GM19468 (cell line): ENCODE data around the gene TRIM34.
"Not testable (repeated sequence)": the region's sequence is repeated elsewhere in the genome, so short reads cannot be mapped to it uniquely, and the experiment has no call there.

Source experiments
- ATAC-seq: cut with Tn5 transposase; IDR thresholded peaks from one replicate; pipeline ENCODE4 v1.9.1; 2021; ENCODE audit warnings: mild to moderate bottlenecking, moderate library complexity, moderate number of reproducible peaks; ENCODE audit not compliant: unreplicated experiment; ENCODE audit errors: extremely low read depth

TRIM34 gene

GRCh38 chr11:5618807-5619206 is 6.0 kb upstream of the TRIM34 start:
- ATAC-seq, result no peak

DNA sequence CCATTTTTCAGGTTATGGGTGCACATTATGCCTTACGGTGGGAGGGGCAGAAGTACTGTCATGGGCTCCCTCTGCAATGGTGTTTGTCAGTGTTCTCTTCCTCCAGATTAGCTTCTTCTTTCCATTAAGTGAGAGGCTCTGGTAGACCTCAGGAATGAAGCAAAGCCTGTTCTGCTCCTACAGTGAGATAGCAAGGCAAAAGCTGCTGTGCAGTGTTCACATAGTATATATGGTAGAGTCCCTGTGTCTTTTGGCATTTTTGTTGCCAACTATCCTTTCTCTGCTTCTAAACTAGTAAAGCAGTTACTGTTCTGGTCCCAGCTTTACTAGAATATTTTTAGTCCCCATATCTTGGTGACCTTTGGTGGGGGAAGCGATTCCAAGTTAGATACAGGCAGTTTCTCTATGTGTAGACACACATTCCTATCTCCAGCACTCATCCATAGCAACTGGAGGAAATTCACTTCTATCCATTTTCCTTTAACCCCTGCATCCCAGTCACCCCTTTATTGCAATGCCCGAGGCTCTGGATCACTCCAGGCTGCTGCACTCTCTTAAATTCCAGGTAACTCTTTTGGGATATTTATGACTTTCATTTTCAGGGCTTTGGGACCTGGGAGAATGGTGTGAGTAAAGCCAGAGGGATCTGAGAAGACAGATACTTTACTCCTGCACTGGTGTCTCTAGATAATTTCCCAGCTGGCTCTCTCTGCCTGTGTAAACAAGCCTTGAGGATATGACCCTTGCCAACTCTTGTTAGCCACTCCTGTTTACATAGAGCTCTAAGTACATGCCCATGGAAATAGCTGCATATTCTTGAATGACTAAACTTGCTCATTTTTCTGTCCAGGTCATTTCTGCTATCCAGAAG is 3.9 kb upstream of the TRIM34 start:
- ATAC-seq, result no peak

- ATAC-seq, result no peak
Observed at GRCh38 chr11:5621580-5621979, 3.2 kb upstream of the TRIM34 start.

GRCh38 chr11:5622802-5623201 is 2.0 kb upstream of the TRIM34 start:
- no peak for ATAC-seq

GRCh38 chr11:5625281-5625680 is 480 bp downstream of the TRIM34 start:
- no peak for ATAC-seq

GRCh38 chr11:5626196-5626595 is 1.4 kb downstream of the TRIM34 start:
- ATAC-seq, result no peak

- ATAC-seq, result no peak
Observed at GRCh38 chr11:5631417-5631816, 6.6 kb downstream of the TRIM34 start.

- ATAC-seq, result peak; percentile 94
Observed at GRCh38 chr11:5631969-5632635, 7.3 kb downstream of the TRIM34 start.

DNA sequence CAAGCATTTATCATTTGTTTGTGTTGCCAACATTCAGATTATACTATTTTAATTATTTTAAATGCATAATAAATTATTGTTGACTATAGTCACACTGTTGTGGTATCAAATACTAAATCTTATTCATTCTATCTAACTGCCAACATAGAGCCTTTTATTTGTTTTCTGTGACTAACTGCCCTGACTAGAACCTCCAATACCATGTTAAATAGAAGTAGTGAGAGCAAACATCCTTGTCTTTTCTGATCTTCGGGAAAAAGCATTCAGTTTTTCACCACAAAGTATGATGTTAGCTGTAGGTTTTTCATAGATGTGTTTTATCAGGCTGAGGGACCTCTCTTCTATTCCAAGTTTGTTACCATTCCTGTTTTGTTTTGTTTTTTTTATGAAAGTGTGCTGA is 15.2 kb downstream of the TRIM34 start:
- ATAC-seq, result no peak

GRCh38 chr11:5643585-5643984 is 18.8 kb downstream of the TRIM34 start:
- ATAC-seq, result no peak

- no peak for ATAC-seq
Observed at GRCh38 chr11:5646139-5646538, 21.3 kb downstream of the TRIM34 start.

DNA sequence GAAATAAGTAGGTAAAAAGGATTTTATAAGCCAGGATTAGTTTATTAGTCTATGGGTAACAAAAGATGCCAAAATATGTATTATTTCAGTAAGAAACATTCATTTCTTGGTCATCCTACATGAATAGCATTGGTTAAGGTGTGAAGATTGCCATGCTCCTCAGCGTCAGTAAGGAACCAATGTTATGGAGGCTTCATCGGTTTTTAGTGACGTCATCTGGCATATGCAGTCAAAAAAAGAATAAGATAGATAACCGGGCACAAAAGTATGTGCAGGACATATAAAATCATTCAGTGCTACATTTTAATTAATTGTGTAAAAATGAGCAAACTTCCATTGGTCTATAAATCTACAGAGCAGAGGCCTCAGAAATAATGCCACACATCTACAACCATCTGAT is 30.7 kb downstream of the TRIM34 start:
- no peak for ATAC-seq

GRCh38 chr11:5656956-5657355 is 32.2 kb downstream of the TRIM34 start:
- not testable (repeated sequence) for ATAC-seq

- ATAC-seq, result no peak
Observed at GRCh38 chr11:5658318-5658717, 33.5 kb downstream of the TRIM34 start.

DNA sequence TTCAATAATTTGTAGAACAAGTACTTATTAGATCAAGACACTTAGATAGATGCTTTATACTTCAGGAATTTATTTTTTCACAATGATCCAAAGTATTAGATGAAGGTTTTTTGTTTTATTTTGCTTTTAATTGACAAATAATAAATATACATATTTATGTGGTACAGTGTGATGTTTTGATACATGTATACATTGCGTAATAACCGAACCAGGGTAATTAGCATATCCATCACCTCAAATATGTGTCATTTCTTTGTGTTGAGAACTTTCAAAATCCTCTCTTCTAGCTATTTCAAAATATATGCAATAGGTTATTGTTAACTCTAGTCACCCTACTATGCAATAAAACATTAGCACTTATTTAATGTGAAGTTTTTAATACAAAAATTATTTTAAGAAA is 38.7 kb downstream of the TRIM34 start:
- ATAC-seq, result no peak

- ATAC-seq, result no peak
Observed at GRCh38 chr11:5665051-5665570, 40.3 kb downstream of the TRIM34 start.

DNA sequence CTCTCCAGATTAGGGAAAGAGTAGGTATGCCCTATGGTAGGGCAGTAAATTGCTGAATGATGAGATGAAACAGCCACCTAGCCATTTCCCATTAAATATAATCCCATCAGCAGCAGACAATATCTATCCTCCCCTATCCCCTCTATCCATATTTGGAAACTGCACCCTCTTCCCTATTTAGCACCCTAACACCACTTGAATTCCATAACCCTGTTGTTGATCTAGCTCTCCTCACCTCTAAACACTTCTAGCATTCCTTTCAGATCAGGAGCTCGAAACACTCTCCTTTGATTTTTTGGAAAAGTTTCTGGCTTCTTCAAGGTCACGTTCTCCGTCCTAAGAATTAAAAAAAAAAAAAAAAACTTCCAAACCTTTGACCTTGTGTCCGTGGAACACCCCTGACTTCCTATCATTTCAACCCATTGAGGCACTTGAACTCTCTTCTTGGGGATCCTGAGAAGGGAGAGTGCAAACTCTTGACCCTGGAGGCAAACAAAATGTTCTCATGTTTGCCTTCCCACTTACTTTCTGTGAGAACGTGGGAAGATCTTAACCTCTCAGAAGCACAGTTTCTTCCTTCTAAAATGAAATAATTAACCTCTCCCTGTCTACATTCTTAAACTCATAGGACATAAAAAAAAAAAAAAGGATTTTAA is 41.1 kb downstream of the TRIM34 start:
- ATAC-seq, result no peak

DNA sequence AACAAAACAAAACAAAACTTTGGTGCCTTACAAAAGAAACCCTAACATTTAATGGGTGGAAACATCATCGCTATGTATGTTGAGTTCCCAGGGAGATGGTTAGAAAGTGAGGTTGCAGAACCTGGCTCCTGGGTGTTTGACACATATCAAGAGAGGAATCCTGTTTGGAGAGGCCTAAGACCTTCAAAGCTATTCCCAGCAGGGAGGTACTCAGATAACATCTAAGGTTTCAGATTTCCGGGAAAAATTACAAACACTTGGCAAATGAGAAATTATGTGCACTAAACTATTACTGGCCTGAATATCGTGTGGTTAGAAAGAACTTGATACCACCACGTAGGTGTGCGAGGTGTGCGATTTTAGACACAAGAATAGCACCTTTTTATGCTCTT is 41.6 kb downstream of the TRIM34 start:
- no peak for ATAC-seq

DNA sequence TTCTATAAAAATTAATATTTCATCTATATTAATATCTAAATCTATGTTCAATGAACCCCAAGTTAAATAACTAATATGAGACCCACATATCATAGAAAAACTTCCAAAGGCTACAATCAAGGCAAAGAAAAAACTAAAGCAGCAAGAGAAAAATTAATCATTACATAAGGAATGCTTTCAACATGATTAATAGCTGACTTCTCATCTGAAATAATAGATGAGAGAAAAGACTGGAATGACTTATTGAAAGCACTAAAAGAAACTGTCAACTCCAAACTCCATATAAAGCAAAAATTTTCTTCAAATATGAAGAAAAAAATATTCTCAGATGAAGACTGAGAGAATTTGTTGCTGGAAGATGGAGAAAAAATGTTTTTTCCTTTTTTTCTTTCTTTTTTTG is 47.0 kb downstream of the TRIM34 start:
- no peak for ATAC-seq

DNA sequence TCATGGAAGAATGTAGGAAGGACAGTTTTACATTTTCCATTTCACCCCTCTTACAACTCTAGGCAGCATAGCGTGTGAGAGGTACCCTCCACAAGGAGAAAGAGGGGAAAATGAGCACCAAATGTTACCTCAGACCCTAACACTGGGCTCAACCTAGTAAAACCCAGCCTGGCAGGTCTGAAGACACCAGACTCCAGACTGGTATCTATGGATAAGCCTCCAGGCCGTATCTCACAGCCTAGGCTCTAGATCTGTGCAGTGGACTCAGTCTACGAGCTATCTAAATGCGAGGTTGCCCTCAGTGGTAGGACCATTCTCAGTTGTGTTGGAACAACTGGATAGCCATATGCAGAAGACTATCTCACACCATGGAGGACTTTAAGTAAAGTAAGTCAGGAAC is 49.6 kb downstream of the TRIM34 start:
- no peak for ATAC-seq

GRCh38 chr11:5679811-5680210 is 55.0 kb downstream of the TRIM34 start:
- ATAC-seq, result no peak
